Skeletal muscle satellite cell (primary cell): ENCODE measurements around the gene CCDC93.

Source experiments
- H3K27me3 ChIP-seq: 2 replicates; pipeline ENCODE4 v1.7.0; 2013; ENCODE audit warnings: low read length; ENCODE audit not compliant: control insufficient read depth, insufficient read depth
- H3K36me3 ChIP-seq: 2 replicates; pipeline ENCODE4 v1.7.0; 2013; ENCODE audit warnings: mild to moderate bottlenecking, control low read depth, low read length; ENCODE audit not compliant: insufficient read depth
- H3K4me1 ChIP-seq: 2 replicates; pipeline ENCODE4 v1.7.0; 2013; ENCODE audit warnings: low read length; ENCODE audit not compliant: control insufficient read depth, insufficient read depth
- H3K4me2 ChIP-seq: 2 replicates; pipeline ENCODE4 v1.7.0; 2013; ENCODE audit warnings: mild to moderate bottlenecking, low read length
- H3K4me3 ChIP-seq: 2 replicates; pipeline ENCODE4 v1.7.0; 2013; ENCODE audit warnings: low read length
- H3K9ac ChIP-seq: 2 replicates; pipeline ENCODE4 v1.7.0; 2013; ENCODE audit warnings: mild to moderate bottlenecking, low read depth, low read length, moderate library complexity
- H3K9me3 ChIP-seq: replicated peaks from 2 replicates; pipeline ENCODE4 v1.7.0; 2013; ENCODE audit warnings: mild to moderate bottlenecking, control low read depth, low read length

The CCDC93 gene

GRCh38 chr2:117948615-117949014 lies 65.3 kb downstream of the CCDC93 start:
- Histone ChIP-seq H3K36me3 (peaks cover 78% of the 10 kb centered on the region), H3K4me3 (no peak overlapping the region), H3K9me3 (no peaks in the 10 kb centered on the region), H3K4me1 (peaks cover 7% of the 10 kb centered on the region), H3K4me2 (no peak overlapping the region), H3K27me3 (no peaks in the 10 kb centered on the region), H3K9ac (no peak overlapping the region)

- peaks cover 25% of the 10 kb centered on the region for H3K4me1 ChIP-seq
- H3K4me3 ChIP-seq = no peak overlapping the region
- no peaks in the 10 kb centered on the region for H3K9me3 ChIP-seq
- H3K4me2 ChIP-seq = no peak overlapping the region
- peaks cover 71% of the 10 kb centered on the region for H3K36me3 ChIP-seq
- no peak overlapping the region for H3K9ac ChIP-seq
- H3K27me3 ChIP-seq = no peaks in the 10 kb centered on the region
Measured at GRCh38 chr2:117945296-117945695, 68.6 kb downstream of the CCDC93 start.

GRCh38 chr2:117944816-117945215 lies 69.1 kb downstream of the CCDC93 start:
- Histone ChIP-seq H3K4me2 (no peak overlapping the region), H3K4me3 (no peak overlapping the region), H3K4me1 (peaks cover 25% of the 10 kb centered on the region), H3K36me3 (peaks cover 74% of the 10 kb centered on the region), H3K27me3 (no peaks in the 10 kb centered on the region), H3K9ac (no peak overlapping the region), H3K9me3 (no peaks in the 10 kb centered on the region)

GRCh38 chr2:117943013-117943672 lies 70.7 kb downstream of the CCDC93 start:
- H3K4me1 ChIP-seq = peaks cover 25% of the 10 kb centered on the region
- H3K4me3 ChIP-seq = no peak overlapping the region
- no peaks in the 10 kb centered on the region for H3K27me3 ChIP-seq
- H3K36me3 ChIP-seq = peaks cover 79% of the 10 kb centered on the region
- H3K4me2 ChIP-seq = peak overlapping the region; percentile 58
- H3K9me3 ChIP-seq = no peaks in the 10 kb centered on the region
- H3K9ac ChIP-seq = peak overlapping the region; percentile 24

- Histone ChIP-seq H3K9ac (peak overlapping the region; percentile 24), H3K4me1 (peaks cover 25% of the 10 kb centered on the region), H3K36me3 (peaks cover 85% of the 10 kb centered on the region), H3K27me3 (no peaks in the 10 kb centered on the region), H3K9me3 (no peaks in the 10 kb centered on the region), H3K4me3 (no peak overlapping the region), H3K4me2 (peak overlapping the region; percentile 24)
Measured at GRCh38 chr2:117942551-117942950, 71.3 kb downstream of the CCDC93 start.

GRCh38 chr2:117941693-117942092 lies 72.2 kb downstream of the CCDC93 start:
- peaks cover 25% of the 10 kb centered on the region for H3K4me1 ChIP-seq
- H3K4me3 ChIP-seq = no peak overlapping the region
- H3K36me3 ChIP-seq = peaks cover 79% of the 10 kb centered on the region
- no peaks in the 10 kb centered on the region for H3K9me3 ChIP-seq
- no peak overlapping the region for H3K9ac ChIP-seq
- no peaks in the 10 kb centered on the region for H3K27me3 ChIP-seq
- no peak overlapping the region for H3K4me2 ChIP-seq

- Histone ChIP-seq H3K9ac (no peak overlapping the region), H3K9me3 (no peaks in the 10 kb centered on the region), H3K36me3 (peaks cover 79% of the 10 kb centered on the region), H3K4me2 (no peak overlapping the region), H3K4me3 (no peak overlapping the region), H3K27me3 (no peaks in the 10 kb centered on the region), H3K4me1 (peaks cover 25% of the 10 kb centered on the region)
Measured at GRCh38 chr2:117940436-117940835, 73.4 kb downstream of the CCDC93 start.

GRCh38 chr2:117938611-117939010 lies 75.3 kb downstream of the CCDC93 start:
- Histone ChIP-seq H3K27me3 (no peaks in the 10 kb centered on the region), H3K9ac (no peak overlapping the region), H3K36me3 (peaks cover 79% of the 10 kb centered on the region), H3K4me1 (peaks cover 18% of the 10 kb centered on the region), H3K9me3 (no peaks in the 10 kb centered on the region), H3K4me3 (no peak overlapping the region), H3K4me2 (no peak overlapping the region)

- no peak overlapping the region for H3K4me2 ChIP-seq
- H3K4me3 ChIP-seq = no peak overlapping the region
- no peaks in the 10 kb centered on the region for H3K27me3 ChIP-seq
- H3K4me1 ChIP-seq = peaks cover 1% of the 10 kb centered on the region
- no peaks in the 10 kb centered on the region for H3K9me3 ChIP-seq
- no peak overlapping the region for H3K9ac ChIP-seq
- H3K36me3 ChIP-seq = peaks cover 91% of the 10 kb centered on the region
Measured at GRCh38 chr2:117936871-117937428, 76.9 kb downstream of the CCDC93 start.

GRCh38 chr2:117935954-117936353 lies 77.9 kb downstream of the CCDC93 start:
- H3K36me3 ChIP-seq = peaks cover 89% of the 10 kb centered on the region
- no peaks in the 10 kb centered on the region for H3K27me3 ChIP-seq
- no peak overlapping the region for H3K4me3 ChIP-seq
- no peak overlapping the region for H3K4me2 ChIP-seq
- H3K9ac ChIP-seq = no peak overlapping the region
- no peaks in the 10 kb centered on the region for H3K9me3 ChIP-seq
- H3K4me1 ChIP-seq = no peaks in the 10 kb centered on the region

- H3K4me3 ChIP-seq = no peak overlapping the region
- peaks cover 89% of the 10 kb centered on the region for H3K36me3 ChIP-seq
- H3K9ac ChIP-seq = no peak overlapping the region
- no peaks in the 10 kb centered on the region for H3K27me3 ChIP-seq
- H3K4me1 ChIP-seq = no peaks in the 10 kb centered on the region
- no peak overlapping the region for H3K4me2 ChIP-seq
- no peaks in the 10 kb centered on the region for H3K9me3 ChIP-seq
Measured at GRCh38 chr2:117935456-117935855, 78.4 kb downstream of the CCDC93 start.

GRCh38 chr2:117933884-117934354 lies 80.0 kb downstream of the CCDC93 start:
- H3K4me3 ChIP-seq = no peak overlapping the region
- no peaks in the 10 kb centered on the region for H3K27me3 ChIP-seq
- no peaks in the 10 kb centered on the region for H3K4me1 ChIP-seq
- peaks cover 87% of the 10 kb centered on the region for H3K36me3 ChIP-seq
- no peak overlapping the region for H3K4me2 ChIP-seq
- no peaks in the 10 kb centered on the region for H3K9me3 ChIP-seq
- H3K9ac ChIP-seq = no peak overlapping the region
